HEK293 (cell line): ENCODE results near the gene HACD3.

Experiments
- BCL11A ChIP-seq: fragments of 450-650 bp; formaldehyde crosslinking; IDR thresholded peaks from 2 replicates; pipeline ENCODE4 v1.5.1; 2016; ENCODE audit warnings: low read depth, missing biosample characterization, missing genetic modification characterization
- GLI2 ChIP-seq: fragments of 450-650 bp; formaldehyde crosslinking; IDR thresholded peaks from 2 replicates; pipeline ENCODE4; 2017; ENCODE audit warnings: missing biosample characterization, missing genetic modification characterization, low read depth, borderline replicate concordance
- GLIS2 ChIP-seq: fragments of 450-650 bp; formaldehyde crosslinking; IDR thresholded peaks from 2 replicates; pipeline ENCODE4 v1.5.1; 2016; ENCODE audit warnings: missing biosample characterization, missing genetic modification characterization
- PATZ1 ChIP-seq: fragments of 450-650 bp; formaldehyde crosslinking; IDR thresholded peaks from 2 replicates; pipeline ENCODE4 v1.5.1; 2016; ENCODE audit warnings: missing biosample characterization, missing genetic modification characterization
- SP7 ChIP-seq: fragments of 450-650 bp; formaldehyde crosslinking; IDR thresholded peaks from 2 replicates; pipeline ENCODE4 v1.5.1; 2016; ENCODE audit warnings: missing biosample characterization, missing genetic modification characterization
- ZBTB6 ChIP-seq: fragments of 450-650 bp; formaldehyde crosslinking; IDR thresholded peaks from 2 replicates; pipeline ENCODE4 v1.5.1; 2017; ENCODE audit warnings: missing biosample characterization, missing genetic modification characterization
- ZBTB8A ChIP-seq: fragments of 450-650 bp; formaldehyde crosslinking; IDR thresholded peaks from 2 replicates; pipeline ENCODE4 v1.5.1; 2016; ENCODE audit warnings: missing biosample characterization, missing genetic modification characterization
- ZNF114 ChIP-seq: fragments of 450-650 bp; formaldehyde crosslinking; IDR thresholded peaks from 2 replicates; pipeline ENCODE4 v1.5.0; 2017; ENCODE audit warnings: missing biosample characterization, missing genetic modification characterization
- ZNF157 ChIP-seq: fragments of 450-650 bp; formaldehyde crosslinking; IDR thresholded peaks from 2 replicates; pipeline ENCODE4 v1.5.1; 2016; ENCODE audit warnings: missing biosample characterization, missing genetic modification characterization
- ZNF16 ChIP-seq: fragments of 450-650 bp; formaldehyde crosslinking; IDR thresholded peaks from 2 replicates; pipeline ENCODE4 v1.5.1; 2016; ENCODE audit warnings: low read depth, missing biosample characterization, missing genetic modification characterization
- ZNF202 ChIP-seq: fragments of 450-650 bp; formaldehyde crosslinking; IDR thresholded peaks from 2 replicates; pipeline ENCODE4 v1.5.1; 2016; ENCODE audit warnings: missing biosample characterization, missing genetic modification characterization, borderline replicate concordance
- ZNF214 ChIP-seq: fragments of 450-650 bp; formaldehyde crosslinking; IDR thresholded peaks from 2 replicates; pipeline ENCODE4 v1.5.1; 2017; ENCODE audit warnings: missing biosample characterization, mild to moderate bottlenecking, missing genetic modification characterization, borderline replicate concordance
- ZNF302 ChIP-seq: fragments of 450-650 bp; formaldehyde crosslinking; IDR thresholded peaks from 2 replicates; pipeline ENCODE4 v1.5.1; 2016; ENCODE audit warnings: missing biosample characterization, missing genetic modification characterization, low read depth
- ZNF391 ChIP-seq: fragments of 450-650 bp; formaldehyde crosslinking; IDR thresholded peaks from 2 replicates; pipeline ENCODE4 v1.5.1; 2016; ENCODE audit warnings: low read depth, missing biosample characterization, missing genetic modification characterization, borderline replicate concordance
- ZNF404 ChIP-seq: fragments of 450-650 bp; formaldehyde crosslinking; IDR thresholded peaks from 2 replicates; pipeline ENCODE4 v1.5.1; 2017; ENCODE audit warnings: missing biosample characterization, missing genetic modification characterization
- ZNF449 ChIP-seq: fragments of 450-650 bp; formaldehyde crosslinking; IDR thresholded peaks from 2 replicates; pipeline ENCODE4 v1.5.1; 2017; ENCODE audit warnings: missing biosample characterization, mild to moderate bottlenecking, missing genetic modification characterization, moderate library complexity
- ZNF473 ChIP-seq: fragments of 450-650 bp; formaldehyde crosslinking; IDR thresholded peaks from 2 replicates; pipeline ENCODE4 v1.5.1; 2017; ENCODE audit warnings: missing biosample characterization, missing genetic modification characterization
- ZNF513 ChIP-seq: fragments of 450-650 bp; IDR thresholded peaks from 2 replicates; pipeline ENCODE4 v1.5.1; 2018; ENCODE audit warnings: missing biosample characterization, missing genetic modification characterization
- ZNF521 ChIP-seq: fragments of 450-650 bp; formaldehyde crosslinking; IDR thresholded peaks from 2 replicates; pipeline ENCODE4 v1.5.1; 2017; ENCODE audit warnings: missing biosample characterization, mild to moderate bottlenecking, missing genetic modification characterization
- ZNF560 ChIP-seq: fragments of 450-650 bp; formaldehyde crosslinking; IDR thresholded peaks from 2 replicates; pipeline ENCODE4 v1.5.1; 2017; ENCODE audit warnings: missing biosample characterization, missing genetic modification characterization, borderline replicate concordance
- ZNF580 ChIP-seq: fragments of 450-650 bp; formaldehyde crosslinking; IDR thresholded peaks from 2 replicates; pipeline ENCODE4 v1.5.1; 2016; ENCODE audit warnings: missing biosample characterization, missing genetic modification characterization
- ZNF610 ChIP-seq: fragments of 450-650 bp; formaldehyde crosslinking; IDR thresholded peaks from 2 replicates; pipeline ENCODE4 v1.5.1; 2016; ENCODE audit warnings: missing biosample characterization, missing genetic modification characterization, borderline replicate concordance
- ZNF626 ChIP-seq: fragments of 450-650 bp; sonication (Bioruptor Pico); formaldehyde crosslinking; IDR thresholded peaks from 2 replicates; pipeline ENCODE4 v1.5.1; 2018; ENCODE audit warnings: missing biosample characterization, missing genetic modification characterization, inconsistent platforms
- ZNF664 ChIP-seq: fragments of 450-650 bp; formaldehyde crosslinking; IDR thresholded peaks from 2 replicates; pipeline ENCODE4 v1.5.1; 2016; ENCODE audit warnings: missing biosample characterization, missing genetic modification characterization
- ZNF670 ChIP-seq: fragments of 450-650 bp; formaldehyde crosslinking; IDR thresholded peaks from 2 replicates; pipeline ENCODE4 v1.5.1; 2016; ENCODE audit warnings: missing biosample characterization, missing genetic modification characterization, low read depth
- ZNF701 ChIP-seq: fragments of 450-650 bp; formaldehyde crosslinking; IDR thresholded peaks from 2 replicates; pipeline ENCODE4 v1.5.1; 2016; ENCODE audit warnings: missing biosample characterization, missing genetic modification characterization
- ZNF76 ChIP-seq: fragments of 450-650 bp; formaldehyde crosslinking; IDR thresholded peaks from 2 replicates; pipeline ENCODE4; 2016; ENCODE audit warnings: low read depth, missing biosample characterization, missing genetic modification characterization, borderline replicate concordance
- ZSCAN16 ChIP-seq: fragments of 450-650 bp; formaldehyde crosslinking; IDR thresholded peaks from 2 replicates; pipeline ENCODE4 v1.5.1; 2016; ENCODE audit warnings: missing biosample characterization, missing genetic modification characterization
- TF ChIP-seq, protein P1 (sequence below): fragments of 450-650 bp; formaldehyde crosslinking; IDR thresholded peaks from 2 replicates; pipeline ENCODE4 v1.5.1; 2016; ENCODE audit warnings: missing biosample characterization, missing genetic modification characterization
- TF ChIP-seq, protein P2 (sequence below): fragments of 450-650 bp; formaldehyde crosslinking; IDR thresholded peaks from 2 replicates; pipeline ENCODE4 v1.5.1; 2016; ENCODE audit warnings: missing biosample characterization, missing genetic modification characterization

The HACD3 gene

DNA sequence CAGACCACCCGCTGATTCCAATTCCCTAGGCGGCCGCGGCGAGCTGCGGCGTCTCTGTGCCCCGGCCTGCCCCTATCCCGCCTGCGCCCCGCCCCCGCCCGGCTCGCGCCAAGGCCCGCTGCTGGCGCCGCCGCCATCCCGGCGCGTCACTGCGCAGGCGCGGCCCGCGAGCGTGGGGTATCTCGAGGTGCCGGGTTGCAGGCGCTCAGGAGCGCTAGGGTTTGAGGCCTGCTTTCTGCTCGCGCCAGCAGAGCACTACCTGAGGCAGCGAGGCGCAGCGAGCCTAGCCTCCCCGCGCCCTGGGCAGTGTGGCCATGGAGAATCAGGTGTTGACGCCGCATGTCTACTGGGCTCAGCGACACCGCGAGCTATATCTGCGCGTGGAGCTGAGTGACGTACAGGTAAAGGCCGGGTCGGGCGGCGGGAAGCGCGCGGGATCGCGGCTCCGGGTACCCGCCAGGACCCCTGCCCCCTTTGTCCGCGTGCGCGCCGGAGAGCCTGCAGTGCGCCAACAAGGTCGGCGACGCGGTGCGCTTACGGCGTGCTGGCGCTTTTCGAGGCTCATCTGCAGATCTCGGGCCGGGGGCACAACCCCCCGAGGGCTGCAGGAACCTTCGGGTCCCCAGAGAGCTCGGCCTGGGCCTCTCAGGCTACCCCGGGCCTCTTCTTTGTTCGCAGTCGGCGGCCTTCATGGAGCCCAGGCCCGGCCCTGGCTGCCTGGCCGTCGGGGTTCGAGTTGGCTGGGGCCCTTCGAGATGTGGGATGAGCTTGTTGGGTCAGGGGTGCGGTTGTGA is at the start of gene HACD3 (continued):
- TF ChIP-seq ZNF626 (tag by site-specific recombination): no peak
- TF ChIP-seq ZNF473 (tag by site-specific recombination): no peak
- TF ChIP-seq ZNF664 (tag by site-specific recombination): no peak
- TF ChIP-seq ZNF513: no peak
- TF ChIP-seq ZNF670 (tag by site-specific recombination): no peak
- peak; percentile 72 for TF ChIP-seq SP7 (tag by site-specific recombination)
- no peak for TF ChIP-seq ZNF202 (tag by site-specific recombination)
- peak; percentile 34 for TF ChIP-seq PATZ1 (tag by site-specific recombination)
- no peak for TF ChIP-seq ZNF701 (tag by site-specific recombination)
- TF ChIP-seq ZNF76 (tag by site-specific recombination): 0 out of 2 replicates have a peak, but pooled peaks have one; percentile 58
- TF ChIP-seq, protein P1, sequence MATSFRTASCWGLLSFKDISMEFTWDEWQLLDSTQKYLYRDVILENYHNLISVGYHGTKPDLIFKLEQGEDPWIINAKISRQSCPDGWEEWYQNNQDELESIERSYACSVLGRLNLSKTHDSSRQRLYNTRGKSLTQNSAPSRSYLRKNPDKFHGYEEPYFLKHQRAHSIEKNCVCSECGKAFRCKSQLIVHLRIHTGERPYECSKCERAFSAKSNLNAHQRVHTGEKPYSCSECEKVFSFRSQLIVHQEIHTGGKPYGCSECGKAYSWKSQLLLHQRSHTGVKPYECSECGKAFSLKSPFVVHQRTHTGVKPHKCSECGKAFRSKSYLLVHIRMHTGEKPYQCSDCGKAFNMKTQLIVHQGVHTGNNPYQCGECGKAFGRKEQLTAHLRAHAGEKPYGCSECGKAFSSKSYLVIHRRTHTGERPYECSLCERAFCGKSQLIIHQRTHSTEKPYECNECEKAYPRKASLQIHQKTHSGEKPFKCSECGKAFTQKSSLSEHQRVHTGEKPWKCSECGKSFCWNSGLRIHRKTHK (tag by site-specific recombination): no peak
- no peak for TF ChIP-seq GLI2 (tag by site-specific recombination)
- no peak for TF ChIP-seq ZNF214
- TF ChIP-seq ZNF16 (tag by site-specific recombination): no peak
- TF ChIP-seq ZNF560 (tag by site-specific recombination): no peak
- no peak for TF ChIP-seq ZNF521 (tag by site-specific recombination)
- no peak for TF ChIP-seq ZNF404 (tag by site-specific recombination)
- no peak; the same call in 1 of the 2 replicates for TF ChIP-seq ZSCAN16 (tag by site-specific recombination)
- TF ChIP-seq BCL11A (tag by site-specific recombination): no peak
- TF ChIP-seq, protein P2, sequence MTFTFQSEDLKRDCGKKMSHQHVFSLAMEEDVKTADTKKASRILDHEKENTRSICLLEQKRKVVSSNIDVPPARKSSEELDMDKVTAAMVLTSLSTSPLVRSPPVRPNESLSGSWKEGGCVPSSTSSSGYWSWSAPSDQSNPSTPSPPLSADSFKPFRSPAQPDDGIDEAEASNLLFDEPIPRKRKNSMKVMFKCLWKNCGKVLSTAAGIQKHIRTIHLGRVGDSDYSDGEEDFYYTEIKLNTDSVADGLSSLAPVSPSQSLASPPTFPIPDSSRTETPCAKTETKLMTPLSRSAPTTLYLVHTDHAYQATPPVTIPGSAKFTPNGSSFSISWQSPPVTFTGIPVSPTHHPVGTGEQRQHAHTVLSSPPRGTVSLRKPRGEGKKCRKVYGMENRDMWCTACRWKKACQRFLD (tag by site-specific recombination): no peak
- TF ChIP-seq ZNF580 (tag by site-specific recombination): peak; percentile 93
- 0 out of 2 replicates have a peak, but pooled peaks have one; percentile 14 for TF ChIP-seq ZBTB8A (tag by site-specific recombination)
- no peak for TF ChIP-seq ZNF114 (tag by site-specific recombination)
- peak; percentile 73 for TF ChIP-seq ZNF391 (tag by site-specific recombination)
- TF ChIP-seq ZNF610 (tag by site-specific recombination): peak; percentile 72
- TF ChIP-seq GLIS2 (tag by site-specific recombination): 0 out of 2 replicates have a peak, but pooled peaks have one; percentile 60
- TF ChIP-seq ZNF157 (tag by site-specific recombination): no peak
- no peak for TF ChIP-seq ZNF302 (tag by site-specific recombination)
- peak; percentile 35; the same call in 1 of the 2 replicates for TF ChIP-seq ZBTB6 (tag by site-specific recombination)
- no peak; the same call in 1 of the 2 replicates for TF ChIP-seq ZNF449
